IPS-15b (cell line): ENCODE data around the gene REPIN1.

Experiments used
- H3K27me3 ChIP-seq: one replicate; pipeline ENCODE4 v1.6.1; 2013; ENCODE audit warnings: low read length; ENCODE audit not compliant: control insufficient read depth, insufficient read depth
- H3K36me3 ChIP-seq: one replicate; pipeline ENCODE4 v1.6.1; 2013; ENCODE audit warnings: low read length; ENCODE audit not compliant: control insufficient read depth, insufficient read depth
- H3K4me1 ChIP-seq: one replicate; pipeline ENCODE4 v1.6.1; 2013; ENCODE audit warnings: mild to moderate bottlenecking, low read length; ENCODE audit not compliant: control insufficient read depth, insufficient read depth
- H3K4me3 ChIP-seq: one replicate; pipeline ENCODE4 v1.5.1; 2013; ENCODE audit warnings: low read depth, low read length
- H3K9ac ChIP-seq: one replicate; pipeline ENCODE4 v1.6.1; 2013; ENCODE audit warnings: low read depth, mild to moderate bottlenecking, low read length
- H3K9me3 ChIP-seq: one replicate; pipeline ENCODE4 v1.6.1; 2013; ENCODE audit warnings: mild to moderate bottlenecking, low read length; ENCODE audit not compliant: control insufficient read depth, insufficient read depth

REPIN1 gene

DNA sequence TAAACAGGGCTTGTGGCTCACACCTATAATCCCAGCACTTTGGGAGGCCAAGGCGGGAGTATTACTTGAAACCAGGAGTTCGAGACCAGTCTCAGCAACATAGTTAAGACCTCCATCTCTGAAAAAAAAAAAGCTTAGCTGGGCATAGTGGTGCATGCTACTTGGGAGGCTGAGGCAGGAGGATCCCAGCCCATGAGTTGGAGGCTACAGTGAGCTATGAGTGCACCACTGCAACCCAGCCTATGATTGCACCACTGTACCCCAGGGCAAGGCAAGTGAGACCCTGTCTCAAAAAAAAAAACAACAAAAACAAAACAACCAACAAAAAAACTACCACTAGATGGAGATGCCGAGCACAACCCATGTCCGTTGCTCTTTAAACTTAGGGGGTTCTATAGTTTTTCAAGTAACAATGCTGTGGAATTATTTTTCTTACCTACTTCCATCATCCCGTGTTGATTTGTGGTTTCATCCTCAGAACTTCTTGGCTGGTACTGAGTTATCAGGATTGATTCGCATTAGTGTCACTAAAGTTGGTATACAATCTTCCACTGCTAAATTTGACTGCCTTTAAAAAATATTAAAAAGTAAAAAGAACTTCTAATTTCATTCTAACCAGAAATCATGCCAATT lies 12.2 kb upstream of the REPIN1 start:
- Histone ChIP-seq H3K9ac (no peak overlapping the region), H3K4me3 (no peak overlapping the region), H3K27me3 (no peaks in the 10 kb centered on the region), H3K9me3 (no peaks in the 10 kb centered on the region), H3K4me1 (peaks cover 3% of the 10 kb centered on the region), H3K36me3 (no peaks in the 10 kb centered on the region)

DNA sequence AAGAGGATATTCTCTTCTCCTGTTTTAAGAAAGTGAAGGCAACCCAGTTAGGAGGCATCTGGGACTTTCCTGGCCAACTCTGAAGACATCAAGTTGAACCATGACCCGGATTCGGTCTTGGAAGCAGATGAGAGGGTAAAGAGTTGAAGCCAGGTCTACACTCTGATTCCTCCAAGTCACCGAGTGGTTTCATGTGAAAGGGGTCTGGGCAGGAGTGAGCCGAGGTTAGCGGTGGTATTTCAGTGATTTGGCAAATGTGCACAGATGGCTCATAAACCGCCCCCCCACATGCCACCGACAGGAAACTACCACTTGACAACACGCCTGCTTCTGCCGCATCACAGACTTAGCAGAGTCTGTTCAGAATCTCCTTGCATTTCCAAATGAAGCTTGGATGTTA lies 11.4 kb upstream of the REPIN1 start:
- Histone ChIP-seq H3K4me1 (peaks cover 10% of the 10 kb centered on the region), H3K4me3 (no peak overlapping the region), H3K9ac (no peak overlapping the region), H3K27me3 (no peaks in the 10 kb centered on the region), H3K36me3 (no peaks in the 10 kb centered on the region), H3K9me3 (no peaks in the 10 kb centered on the region)

DNA sequence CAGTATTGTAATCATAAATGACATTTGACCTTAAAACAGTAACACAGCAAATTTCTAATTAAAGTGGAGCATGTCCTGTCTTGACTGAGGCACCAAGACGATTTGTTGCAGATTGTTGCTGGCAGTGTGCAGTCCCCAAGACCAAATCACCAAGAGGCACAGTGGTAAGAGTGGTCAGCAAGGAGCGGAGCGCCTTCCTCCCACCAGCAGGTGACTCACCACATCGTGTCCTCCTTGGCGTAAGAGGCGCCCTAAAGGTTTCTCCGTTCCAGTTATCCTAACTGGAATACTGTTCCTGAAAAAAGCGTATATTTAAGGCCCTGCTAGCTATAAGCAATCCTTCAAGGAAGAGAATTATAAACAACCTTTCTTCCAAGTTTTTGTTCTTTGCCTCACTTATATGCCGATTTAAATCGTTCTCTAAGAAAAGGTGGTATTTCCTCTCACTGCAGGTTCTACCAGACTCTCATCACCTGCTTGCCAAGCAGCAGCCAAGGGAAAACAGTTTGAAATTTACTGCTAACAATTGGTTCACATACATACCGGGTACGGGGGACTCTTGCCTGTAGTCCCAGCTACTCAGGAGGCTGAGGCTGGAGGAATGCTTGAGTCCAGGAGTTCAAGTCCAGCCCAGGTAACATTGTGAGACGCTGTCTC lies 10.7 kb upstream of the REPIN1 start:
- Histone ChIP-seq H3K4me1 (peaks cover 11% of the 10 kb centered on the region), H3K9me3 (no peaks in the 10 kb centered on the region), H3K4me3 (no peak overlapping the region), H3K27me3 (no peaks in the 10 kb centered on the region), H3K36me3 (no peaks in the 10 kb centered on the region), H3K9ac (no peak overlapping the region)

DNA sequence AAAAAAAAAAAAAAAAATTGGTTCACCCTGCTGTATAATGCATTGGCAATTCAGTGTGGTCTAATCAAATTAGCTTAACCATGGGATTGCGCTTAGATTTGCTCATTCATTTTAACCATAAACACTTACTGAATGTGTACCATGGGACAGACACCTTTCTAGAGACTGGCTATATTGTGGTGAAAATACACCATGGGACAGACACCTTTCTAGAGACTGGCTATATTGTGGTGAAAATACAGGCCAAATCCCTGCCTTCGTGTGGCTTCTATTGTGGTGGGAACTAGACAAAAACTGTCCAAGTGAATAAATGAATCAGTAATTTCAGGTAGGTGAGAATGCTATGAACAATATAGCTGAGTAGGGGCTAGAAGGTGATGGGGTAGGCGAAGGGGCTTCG lies 10.2 kb upstream of the REPIN1 start:
- H3K36me3 ChIP-seq: no peaks in the 10 kb centered on the region
- H3K4me3 ChIP-seq: no peak overlapping the region
- peaks cover 11% of the 10 kb centered on the region for H3K4me1 ChIP-seq
- H3K9me3 ChIP-seq: no peaks in the 10 kb centered on the region
- no peak overlapping the region for H3K9ac ChIP-seq
- H3K27me3 ChIP-seq: no peaks in the 10 kb centered on the region

DNA sequence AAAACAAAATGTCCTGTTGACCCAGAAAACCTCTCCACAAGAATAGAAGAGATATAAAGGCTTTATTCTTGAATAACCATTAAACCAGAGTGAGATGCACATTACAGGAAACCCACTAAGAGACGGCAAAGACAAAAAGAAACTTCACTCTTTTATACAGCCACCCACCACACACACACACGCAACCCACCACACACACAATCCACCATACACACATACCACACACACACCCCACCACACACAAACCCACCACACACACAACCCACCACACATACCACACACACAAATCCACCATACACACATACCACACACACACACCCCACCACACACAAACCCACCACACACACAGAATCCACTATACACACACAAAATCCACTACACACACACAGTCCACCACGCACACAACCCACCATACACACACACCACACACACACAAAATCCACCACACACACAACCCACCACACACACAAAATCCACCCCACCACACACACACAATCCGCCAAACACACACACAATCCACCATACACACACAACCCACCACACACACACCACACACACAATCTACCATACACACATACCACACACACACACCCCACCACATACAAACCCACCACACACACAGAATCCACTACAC lies 9.5 kb upstream of the REPIN1 start:
- peaks cover 11% of the 10 kb centered on the region for H3K4me1 ChIP-seq
- no peaks in the 10 kb centered on the region for H3K9me3 ChIP-seq
- H3K4me3 ChIP-seq: no peak overlapping the region
- no peaks in the 10 kb centered on the region for H3K27me3 ChIP-seq
- no peaks in the 10 kb centered on the region for H3K36me3 ChIP-seq
- H3K9ac ChIP-seq: no peak overlapping the region

DNA sequence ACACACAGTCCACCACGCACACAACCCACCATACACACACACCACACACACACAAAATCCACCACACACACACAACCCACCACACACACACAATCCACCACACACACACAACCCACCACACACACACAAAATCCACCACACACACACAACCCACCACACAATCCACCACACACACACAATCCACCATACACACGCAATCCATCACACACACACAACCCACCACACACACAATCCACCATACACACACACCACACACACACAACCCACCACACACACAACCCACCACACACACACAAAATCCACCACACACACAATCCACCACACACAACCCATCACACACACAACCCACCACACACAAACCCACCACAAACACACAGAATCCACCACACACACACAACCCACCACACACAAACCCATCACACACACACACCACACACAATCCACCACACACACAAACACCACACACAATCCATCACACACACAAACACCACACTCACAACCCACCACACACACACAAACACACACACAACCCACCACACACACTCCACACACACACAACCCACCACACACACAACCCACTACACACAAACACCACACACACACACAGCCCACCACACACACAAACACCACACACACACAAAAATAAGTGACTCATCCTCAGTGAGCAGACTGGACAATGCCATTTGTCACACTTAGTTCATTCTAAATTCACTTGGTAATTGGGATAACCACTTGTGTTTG lies 8.8 kb upstream of the REPIN1 start:
- H3K9ac ChIP-seq: no peak overlapping the region
- no peaks in the 10 kb centered on the region for H3K36me3 ChIP-seq
- no peaks in the 10 kb centered on the region for H3K9me3 ChIP-seq
- no peak overlapping the region for H3K4me3 ChIP-seq
- H3K27me3 ChIP-seq: no peaks in the 10 kb centered on the region
- H3K4me1 ChIP-seq: peaks cover 11% of the 10 kb centered on the region

DNA sequence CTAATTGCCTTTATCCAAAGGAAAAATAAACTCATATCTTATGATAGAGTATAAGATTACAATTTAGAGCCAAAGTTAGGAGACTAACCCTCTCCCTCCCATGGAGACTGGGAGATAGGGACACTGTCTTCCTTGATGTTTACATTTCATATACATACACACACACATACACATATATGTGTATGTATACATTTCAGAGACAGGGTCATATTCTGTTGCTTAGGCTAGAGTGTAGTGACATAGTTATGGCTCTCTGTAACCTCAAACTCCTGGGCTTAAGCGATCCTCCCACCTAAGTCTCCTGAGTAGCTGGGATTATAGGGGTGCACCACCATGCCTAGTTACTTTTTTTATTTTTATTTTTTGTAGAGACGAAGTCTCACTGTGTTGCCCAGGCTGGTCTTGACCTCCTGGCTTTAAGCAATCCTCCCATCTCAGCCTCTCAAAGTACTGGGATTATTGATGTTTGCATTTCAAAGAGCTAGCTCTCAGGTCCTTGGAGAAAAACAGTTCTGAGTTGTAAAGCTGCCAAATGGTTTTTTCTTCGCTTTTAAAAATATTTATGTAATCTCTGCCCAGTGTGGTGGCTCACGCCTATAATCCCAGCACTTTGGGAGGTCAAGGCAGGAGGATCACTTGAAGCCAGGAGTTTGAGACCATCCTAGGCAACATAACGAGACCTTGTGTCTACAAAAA lies 8.1 kb upstream of the REPIN1 start:
- no peaks in the 10 kb centered on the region for H3K27me3 ChIP-seq
- H3K4me1 ChIP-seq: peaks cover 11% of the 10 kb centered on the region
- no peaks in the 10 kb centered on the region for H3K36me3 ChIP-seq
- no peak overlapping the region for H3K9ac ChIP-seq
- no peak overlapping the region for H3K4me3 ChIP-seq
- H3K9me3 ChIP-seq: no peaks in the 10 kb centered on the region

DNA sequence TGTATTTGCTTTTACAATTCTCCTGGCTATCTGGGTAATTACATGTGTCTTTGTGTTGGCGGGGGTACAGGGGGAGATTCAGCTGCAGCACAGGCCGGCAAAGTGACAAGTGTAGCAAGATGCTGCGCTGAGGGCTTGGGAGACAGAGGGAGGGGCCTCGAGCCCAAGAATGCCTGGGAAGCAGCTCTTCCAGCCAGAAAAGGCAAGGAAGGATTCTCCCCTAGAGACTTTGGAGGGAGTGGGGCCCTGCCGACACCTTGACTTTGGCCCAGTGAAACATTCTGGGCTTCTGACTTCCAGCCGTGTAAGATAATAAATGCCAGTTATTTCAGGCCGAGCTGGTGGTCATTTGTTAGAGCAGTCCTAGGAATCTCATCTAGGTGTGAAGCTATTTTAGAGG lies 7.2 kb upstream of the REPIN1 start:
- Histone ChIP-seq H3K4me3 (no peak overlapping the region), H3K27me3 (no peaks in the 10 kb centered on the region), H3K9ac (no peak overlapping the region), H3K36me3 (no peaks in the 10 kb centered on the region), H3K4me1 (peaks cover 11% of the 10 kb centered on the region), H3K9me3 (no peaks in the 10 kb centered on the region)

DNA sequence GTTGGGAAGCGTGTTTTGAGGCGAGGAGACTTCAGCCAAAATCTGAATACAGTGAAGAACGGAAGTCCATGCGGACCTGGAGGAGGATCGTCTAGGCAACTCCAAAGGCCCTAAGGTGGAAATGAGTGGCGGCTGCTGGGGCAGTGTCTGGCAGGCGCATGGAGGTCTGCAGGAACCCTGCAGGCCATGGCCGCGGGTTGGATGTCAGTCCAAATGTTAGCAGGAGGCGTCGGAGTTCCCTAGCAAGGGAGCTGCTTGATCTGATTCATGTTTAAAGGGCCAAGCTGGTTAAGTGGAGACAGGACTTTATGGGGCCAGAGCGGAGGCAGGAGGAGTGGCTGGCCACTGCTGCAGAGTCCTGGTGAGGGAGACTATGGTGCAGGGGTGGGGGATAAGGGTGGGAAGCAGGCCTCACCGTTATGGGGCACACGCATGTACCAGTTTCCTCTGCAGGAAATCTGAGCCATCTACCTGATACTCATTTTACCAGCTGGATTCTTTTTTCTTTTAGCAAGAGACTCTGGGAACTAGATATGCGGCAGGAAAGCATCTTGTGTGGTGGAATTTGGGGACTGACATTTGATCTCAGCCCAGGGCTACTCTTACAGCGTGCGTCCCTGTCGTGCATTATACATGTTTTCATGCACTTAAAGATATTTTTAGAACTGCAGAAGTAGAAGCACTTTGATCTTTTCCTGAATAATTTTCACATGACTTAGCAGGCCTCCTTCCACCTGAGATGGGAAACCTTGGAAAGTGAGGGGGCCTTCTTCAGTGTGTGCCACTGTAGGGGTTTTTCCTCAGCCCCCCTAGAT lies 6.6 kb upstream of the REPIN1 start:
- no peaks in the 10 kb centered on the region for H3K27me3 ChIP-seq
- no peak overlapping the region for H3K9ac ChIP-seq
- H3K36me3 ChIP-seq: no peaks in the 10 kb centered on the region
- no peaks in the 10 kb centered on the region for H3K9me3 ChIP-seq
- H3K4me1 ChIP-seq: peaks cover 11% of the 10 kb centered on the region
- no peak overlapping the region for H3K4me3 ChIP-seq

DNA sequence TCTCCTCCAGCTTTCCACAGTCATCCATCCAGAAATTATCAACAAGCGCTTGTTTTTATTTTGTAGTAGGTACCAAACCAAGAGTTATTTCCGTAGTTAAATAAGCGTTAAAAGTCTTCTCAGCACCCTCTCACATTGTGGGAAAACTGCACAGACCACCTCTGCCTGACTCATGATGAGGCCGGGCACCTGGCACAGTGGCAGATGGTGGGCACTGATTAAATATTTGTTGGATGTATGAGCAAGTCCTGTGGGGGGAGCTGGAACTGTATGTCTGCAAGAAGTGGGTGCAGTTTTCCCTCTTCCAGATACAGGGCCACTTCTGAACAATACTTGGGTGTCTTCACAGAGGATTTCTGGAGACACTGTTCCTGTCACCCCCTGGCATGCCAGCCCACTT lies 5.3 kb upstream of the REPIN1 start:
- H3K9ac ChIP-seq: no peak overlapping the region
- no peak overlapping the region for H3K4me3 ChIP-seq
- H3K27me3 ChIP-seq: no peaks in the 10 kb centered on the region
- H3K36me3 ChIP-seq: no peaks in the 10 kb centered on the region
- no peaks in the 10 kb centered on the region for H3K9me3 ChIP-seq
- H3K4me1 ChIP-seq: peaks cover 8% of the 10 kb centered on the region

DNA sequence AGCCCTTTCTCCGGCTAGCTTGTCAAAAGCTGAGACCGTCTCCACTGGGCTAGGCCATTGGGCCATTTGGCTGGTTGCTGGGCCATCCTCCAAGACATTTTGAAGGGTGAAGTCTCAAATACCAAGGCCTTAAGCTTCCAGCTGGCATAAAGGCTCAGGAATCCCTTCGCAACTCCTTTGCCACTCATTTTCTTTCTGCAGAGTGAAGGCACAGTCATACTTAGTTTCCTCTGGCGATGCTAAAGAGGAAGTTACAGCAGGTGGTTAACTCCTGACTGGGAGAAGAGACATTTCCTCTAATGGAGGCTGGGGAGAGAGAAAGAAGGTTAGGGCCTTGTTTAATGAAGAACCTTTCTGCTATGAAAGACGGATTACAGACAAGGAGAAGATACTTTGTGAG lies 4.8 kb upstream of the REPIN1 start:
- Histone ChIP-seq H3K27me3 (no peaks in the 10 kb centered on the region), H3K4me3 (no peak overlapping the region), H3K9ac (no peak overlapping the region), H3K9me3 (no peaks in the 10 kb centered on the region), H3K36me3 (no peaks in the 10 kb centered on the region), H3K4me1 (peaks cover 8% of the 10 kb centered on the region)
